Natural killer cell (primary cell): ENCODE data around the gene CPEB3. TPM values are rescaled to one million over a fixed set of nuclear protein-coding genes. Genes with fewer than 3 reads are reported as not detected.
A peak's percentile ranks its signal among the peaks of the same experiment; 100 is the strongest.

Experiments used
- ATAC-seq, 3 donors: fragments of 150-1000 bp in 2 of 3; fragments of 200-7000 bp in 1 of 3; cut with Tn5 transposase; 1 replicate in 1 of 3; 2 replicates in 2 of 3; pipeline ENCODE4 v1.10.0; 2021; ENCODE audit warnings: mild to moderate bottlenecking in 2 of 3, moderate library complexity in 2 of 3
- DNase-seq, 2 donors: peaks; one replicate each; pipeline versions ENCODE4 v3.0.0 to v3.0.0-alpha.2; 2013 to 2021; ENCODE audit warnings: mixed read lengths in 1 of 2
- H3K27ac ChIP-seq: one replicate; pipeline ENCODE4 v1.5.1; 2013; ENCODE audit warnings: mild to moderate bottlenecking, low read length
- H3K27me3 ChIP-seq: one replicate; pipeline ENCODE4 v1.6.1; 2013; ENCODE audit warnings: low read length; ENCODE audit not compliant: control insufficient read depth, insufficient read depth
- H3K36me3 ChIP-seq: one replicate; pipeline ENCODE4 v1.6.1; 2013; ENCODE audit warnings: low read length; ENCODE audit not compliant: control insufficient read depth, insufficient read depth
- H3K4me1 ChIP-seq: one replicate; pipeline ENCODE4 v1.6.1; 2013; ENCODE audit warnings: low read length; ENCODE audit not compliant: control insufficient read depth, insufficient read depth
- H3K4me3 ChIP-seq: one replicate; pipeline ENCODE4 v1.5.1; 2013; ENCODE audit warnings: low read length
- H3K9me3 ChIP-seq: one replicate; pipeline ENCODE4 v1.6.1; 2013; ENCODE audit warnings: low read length; ENCODE audit not compliant: control insufficient read depth, insufficient read depth
- H3K27ac Mint-ChIP-seq, 2 donors: one replicate each; pipeline ENCODE4 v1.8.0; 2022; ENCODE audit warnings: mild to moderate bottlenecking in 2 of 2, mixed read lengths in 2 of 2, moderate library complexity in 1 of 2
- H3K27me3 Mint-ChIP-seq, 2 donors: one replicate each; pipeline ENCODE4 v1.8.0; 2022; ENCODE audit warnings: low read depth in 2 of 2, mixed read lengths in 2 of 2
- H3K36me3 Mint-ChIP-seq: one replicate; pipeline ENCODE4 v1.8.0; 2022; ENCODE audit warnings: mixed read lengths
- H3K4me1 Mint-ChIP-seq, 2 donors: one replicate each; pipeline ENCODE4 v1.8.0; 2022; ENCODE audit warnings: mixed read lengths in 2 of 2
- H3K4me3 Mint-ChIP-seq: one replicate; pipeline ENCODE4 v1.8.0; 2022; ENCODE audit warnings: mild to moderate bottlenecking, moderate library complexity, mixed read lengths
- H3K9me3 Mint-ChIP-seq, 2 donors: one replicate each; pipeline ENCODE4 v1.8.0; 2022; ENCODE audit warnings: mixed read lengths in 2 of 2
- WGBS: methylation state at CpG from one replicate; pipeline ENCODE4 v1.1.7; 2013; ENCODE audit warnings: missing lambda C conversion rate; ENCODE audit not compliant: insufficient coverage; 5-methylcytosine and 5-hydroxymethylcytosine counted together
- intact Hi-C: fragments of 100-400 bp; cut with micrococcal nuclease; formaldehyde crosslinking; loops from one replicate; pipeline ENCODE4 v1.14.2; 2022
- total RNA-seq, 4 donors: library from RNA; stranded (reverse); fragments of 120-200 nt in 1 of 4; gene quantifications; one replicate each; pipeline versions ENCODE4 v1.2.3 to v1.2.4, GENCODE V29; 2013 to 2022
- TF ChIP-seq, protein P1 (sequence below): fragments of 200-600 bp; IDR thresholded peaks from one replicate; pipeline ENCODE4 v1.8.0; 2022; ENCODE audit warnings: antibody characterized with exemption

CPEB3 gene
- total RNA-seq, 3 donors from 2014 or later (not counting 1 experiment from before 2014, with no cell fraction given): 3.6 to 6.9 (median 5.4) TPM

DNA sequence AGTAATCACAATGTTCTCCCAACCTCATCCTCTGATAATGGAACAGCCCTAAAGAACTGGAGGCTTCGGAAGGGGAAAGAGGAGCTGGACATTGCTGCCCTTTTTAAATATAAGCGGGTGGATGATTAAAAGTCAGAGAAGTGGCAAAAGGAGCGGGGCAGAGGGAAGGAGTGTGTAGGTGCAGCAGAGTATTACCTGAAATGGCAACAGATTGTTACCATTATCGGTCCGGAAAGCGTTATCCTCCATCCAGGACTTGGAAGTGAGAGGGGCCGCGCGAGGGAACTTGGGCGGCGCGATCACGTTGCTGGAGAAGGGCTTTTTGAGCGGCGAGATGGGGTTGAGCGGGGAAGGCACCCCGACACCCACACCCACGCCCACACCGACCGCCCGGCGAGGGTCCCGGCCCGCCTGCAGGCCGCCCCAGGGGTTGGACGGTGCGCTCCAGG lies 51.7 kb downstream of the CPEB3 start:
- H3K27me3 Mint-ChIP-seq: no peaks in the 10 kb centered on the region
- WGBS: 76% methylated on average over 27 of the region's 27 CpGs
- peaks cover 45 to 54% of the 10 kb centered on the region in 2 donors for H3K4me1 Mint-ChIP-seq
- peaks cover 14% of the 10 kb centered on the region for H3K4me1 ChIP-seq
- no peak overlapping the region for H3K4me3 ChIP-seq
- DNase-seq (peak in 1 of 2 donors; percentile 3), ATAC-seq (no peak)
- H3K27me3 ChIP-seq: no peaks in the 10 kb centered on the region
- H3K9me3 ChIP-seq: no peaks in the 10 kb centered on the region
- H3K36me3 ChIP-seq: no peaks in the 10 kb centered on the region
- TF ChIP-seq, protein P1, sequence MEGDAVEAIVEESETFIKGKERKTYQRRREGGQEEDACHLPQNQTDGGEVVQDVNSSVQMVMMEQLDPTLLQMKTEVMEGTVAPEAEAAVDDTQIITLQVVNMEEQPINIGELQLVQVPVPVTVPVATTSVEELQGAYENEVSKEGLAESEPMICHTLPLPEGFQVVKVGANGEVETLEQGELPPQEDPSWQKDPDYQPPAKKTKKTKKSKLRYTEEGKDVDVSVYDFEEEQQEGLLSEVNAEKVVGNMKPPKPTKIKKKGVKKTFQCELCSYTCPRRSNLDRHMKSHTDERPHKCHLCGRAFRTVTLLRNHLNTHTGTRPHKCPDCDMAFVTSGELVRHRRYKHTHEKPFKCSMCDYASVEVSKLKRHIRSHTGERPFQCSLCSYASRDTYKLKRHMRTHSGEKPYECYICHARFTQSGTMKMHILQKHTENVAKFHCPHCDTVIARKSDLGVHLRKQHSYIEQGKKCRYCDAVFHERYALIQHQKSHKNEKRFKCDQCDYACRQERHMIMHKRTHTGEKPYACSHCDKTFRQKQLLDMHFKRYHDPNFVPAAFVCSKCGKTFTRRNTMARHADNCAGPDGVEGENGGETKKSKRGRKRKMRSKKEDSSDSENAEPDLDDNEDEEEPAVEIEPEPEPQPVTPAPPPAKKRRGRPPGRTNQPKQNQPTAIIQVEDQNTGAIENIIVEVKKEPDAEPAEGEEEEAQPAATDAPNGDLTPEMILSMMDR: no peak
- H3K4me3 Mint-ChIP-seq: peak overlapping the region; percentile 96
- no peaks in the 10 kb centered on the region for H3K9me3 Mint-ChIP-seq
- H3K27ac Mint-ChIP-seq: peak overlapping the region; percentile 80 to 86
- no peaks in the 10 kb centered on the region for H3K36me3 Mint-ChIP-seq
- no peak overlapping the region for H3K27ac ChIP-seq
- intact Hi-C loops: no loop called here

GRCh38 chr10:92238586-92239098 lies 52.2 kb downstream of the CPEB3 start:
- ATAC-seq (no peak), DNase-seq (peak in 1 of 2 donors; percentile 3)
- TF ChIP-seq, protein P1: no peak
- Mint-ChIP-seq H3K27me3 (no peaks in the 10 kb centered on the region), H3K27ac (peak overlapping the region; percentile 80 to 86), H3K9me3 (no peaks in the 10 kb centered on the region), H3K36me3 (no peaks in the 10 kb centered on the region), H3K4me3 (peak overlapping the region; percentile 96), H3K4me1 (peaks cover 45 to 54% of the 10 kb centered on the region in 2 donors)
- Histone ChIP-seq H3K27me3 (no peaks in the 10 kb centered on the region), H3K27ac (no peak overlapping the region), H3K4me3 (no peak overlapping the region), H3K4me1 (peaks cover 14% of the 10 kb centered on the region), H3K36me3 (no peaks in the 10 kb centered on the region), H3K9me3 (no peaks in the 10 kb centered on the region)
- WGBS: 90% methylated on average over 7 of the region's 8 CpGs
- intact Hi-C loops: no loop called here

- whole genome bisulfite sequencing: 100% methylated on average over 3 of the region's 3 CpGs
- ATAC-seq: no peak
- DNase-seq: no peak
- intact Hi-C loops: no loop called here
- H3K9me3 ChIP-seq: no peaks in the 10 kb centered on the region
- peak overlapping the region; percentile 96 for H3K4me3 Mint-ChIP-seq
- H3K4me3 ChIP-seq: no peak overlapping the region
- H3K27me3 ChIP-seq: no peaks in the 10 kb centered on the region
- H3K27ac Mint-ChIP-seq: no peak overlapping the region
- H3K27ac ChIP-seq: no peak overlapping the region
- H3K27me3 Mint-ChIP-seq: no peaks in the 10 kb centered on the region
- H3K4me1 Mint-ChIP-seq: peaks cover 40 to 49% of the 10 kb centered on the region in 2 donors
- TF ChIP-seq, protein P1: no peak
- H3K4me1 ChIP-seq: peaks cover 14% of the 10 kb centered on the region
- H3K36me3 ChIP-seq: no peaks in the 10 kb centered on the region
- no peaks in the 10 kb centered on the region for H3K36me3 Mint-ChIP-seq
- no peaks in the 10 kb centered on the region for H3K9me3 Mint-ChIP-seq
Measured at GRCh38 chr10:92238054-92238585, 52.8 kb downstream of the CPEB3 start.

- Mint-ChIP-seq H3K4me1 (peaks cover 5 to 15% of the 10 kb centered on the region in 2 donors), H3K9me3 (no peaks in the 10 kb centered on the region), H3K27ac (no peak overlapping the region), H3K4me3 (no peak overlapping the region), H3K36me3 (no peaks in the 10 kb centered on the region), H3K27me3 (no peaks in the 10 kb centered on the region)
- H3K9me3 ChIP-seq: no peaks in the 10 kb centered on the region
- no peak overlapping the region for H3K4me3 ChIP-seq
- WGBS: 93% methylated on average over 1 of the region's 1 CpG
- no peak overlapping the region for H3K27ac ChIP-seq
- TF ChIP-seq, protein P1: no peak
- no peak for DNase-seq
- ATAC-seq: no peak
- intact Hi-C loops: no loop called here
- no peaks in the 10 kb centered on the region for H3K4me1 ChIP-seq
- H3K27me3 ChIP-seq: no peaks in the 10 kb centered on the region
- peaks cover 5% of the 10 kb centered on the region for H3K36me3 ChIP-seq
Measured at GRCh38 chr10:92231196-92231595, 59.7 kb downstream of the CPEB3 start.
